Mesendoderm (in vitro differentiated cells): ENCODE measurements around the gene KDM6A.
A peak's percentile ranks its signal among the peaks of the same experiment; 100 is the strongest.
"Not testable (repeated sequence)": the region's sequence is repeated elsewhere in the genome, so short reads cannot be mapped to it uniquely, and the experiment has no call there.

Experiments used
- DNase-seq: peaks from one replicate; pipeline ENCODE4 v3.0.0; 2013
- H2AK5ac ChIP-seq: 2 replicates; pipeline ENCODE4 v1.6.1; 2013; ENCODE audit warnings: low read length, inconsistent platforms
- H2BK120ac ChIP-seq: 2 replicates; pipeline ENCODE4 v1.6.1; 2013; ENCODE audit warnings: low read depth, mild to moderate bottlenecking, low read length, moderate library complexity, mixed read lengths
- H2BK15ac ChIP-seq: replicated peaks from 2 replicates; pipeline ENCODE4 v1.6.1; 2013; ENCODE audit warnings: low read depth, mild to moderate bottlenecking, moderate library complexity
- H2BK5ac ChIP-seq: 2 replicates; pipeline ENCODE4 v1.6.1; 2013; ENCODE audit warnings: low read length, inconsistent platforms
- H3K18ac ChIP-seq: 2 replicates; pipeline ENCODE4 v1.6.1; 2013; ENCODE audit warnings: mild to moderate bottlenecking, low read length, mixed read lengths
- H3K23ac ChIP-seq: one replicate; pipeline ENCODE4 v1.6.1; 2013; ENCODE audit warnings: low read length
- H3K27ac ChIP-seq: 2 replicates; pipeline ENCODE4 v1.5.1; 2013; ENCODE audit warnings: low read depth, mild to moderate bottlenecking, inconsistent platforms, low read length, moderate library complexity
- H3K27me3 ChIP-seq: 2 replicates; pipeline ENCODE4 v1.6.1; 2013; ENCODE audit warnings: low read length, control low read depth, mild to moderate bottlenecking, inconsistent platforms; ENCODE audit not compliant: insufficient read depth, poor library complexity
- H3K36me3 ChIP-seq: 2 replicates; pipeline ENCODE4 v1.6.1; 2013; ENCODE audit warnings: low read length, inconsistent platforms; ENCODE audit not compliant: control insufficient read depth, insufficient read depth
- H3K4ac ChIP-seq: one replicate; pipeline ENCODE4 v1.6.1; 2013; ENCODE audit warnings: low read depth, mild to moderate bottlenecking, low read length, moderate library complexity
- H3K4me1 ChIP-seq: 2 replicates; pipeline ENCODE4 v1.6.1; 2013; ENCODE audit warnings: low read depth, low read length, inconsistent platforms; ENCODE audit not compliant: control insufficient read depth
- H3K4me2 ChIP-seq: 2 replicates; pipeline ENCODE4 v1.6.1; 2013; ENCODE audit warnings: low read length
- H3K4me3 ChIP-seq: 2 replicates; pipeline ENCODE4 v1.5.1; 2013; ENCODE audit warnings: mild to moderate bottlenecking, low read length
- H3K56ac ChIP-seq: one replicate; pipeline ENCODE4 v1.6.1; 2013; ENCODE audit warnings: low read length
- H3K79me1 ChIP-seq: 2 replicates; pipeline ENCODE4 v1.6.1; 2013; ENCODE audit warnings: low read length, inconsistent platforms
- H3K79me2 ChIP-seq: 2 replicates; pipeline ENCODE4 v1.6.1; 2013; ENCODE audit warnings: mild to moderate bottlenecking, low read length; ENCODE audit not compliant: control insufficient read depth, insufficient read depth
- H3K9ac ChIP-seq: 2 replicates; pipeline ENCODE4 v1.6.1; 2013; ENCODE audit warnings: low read length, inconsistent platforms
- H4K5ac ChIP-seq: one replicate; pipeline ENCODE4 v1.6.1; 2013; ENCODE audit warnings: low read length
- H4K8ac ChIP-seq: one replicate; pipeline ENCODE4 v1.6.1; 2013; ENCODE audit warnings: low read depth, mild to moderate bottlenecking, control low read depth, low read length, moderate library complexity
- WGBS: extraction: QIAGEN DNeasy Blood & Tissue Kit; methylation state at CpG from one replicate; pipeline ENCODE4 v1.1.7; 2013; ENCODE audit warnings: low lambda C conversion rate, missing lambda C conversion rate; ENCODE audit not compliant: insufficient coverage; ENCODE audit errors: extremely low coverage; 5-methylcytosine and 5-hydroxymethylcytosine counted together

The KDM6A gene

GRCh38 chrX:45134775-45135174 lies 261.8 kb downstream of the KDM6A start:
- no peak overlapping the region for H2BK120ac ChIP-seq
- no peaks in the 10 kb centered on the region for H3K36me3 ChIP-seq
- H2AK5ac ChIP-seq: no peak overlapping the region
- H3K4me1 ChIP-seq: no peaks in the 10 kb centered on the region
- H3K4ac ChIP-seq: no peak overlapping the region
- no CpG with 5 or more reads among the region's 3 CpGs for WGBS
- H3K4me2 ChIP-seq: no peak overlapping the region
- no peak overlapping the region for H3K27ac ChIP-seq
- H3K27me3 ChIP-seq: no peaks in the 10 kb centered on the region
- no peak overlapping the region for H2BK15ac ChIP-seq
- H3K9ac ChIP-seq: no peak overlapping the region
- no peak overlapping the region for H4K8ac ChIP-seq
- H3K79me1 ChIP-seq: no peaks in the 10 kb centered on the region
- H3K56ac ChIP-seq: no peak overlapping the region
- no peaks in the 10 kb centered on the region for H3K79me2 ChIP-seq
- no peak for DNase-seq
- H3K23ac ChIP-seq: no peak overlapping the region
- no peak overlapping the region for H3K18ac ChIP-seq
- H3K4me3 ChIP-seq: no peak overlapping the region
- H4K5ac ChIP-seq: no peak overlapping the region
- H2BK5ac ChIP-seq: no peak overlapping the region

- not testable (repeated sequence) for H2AK5ac ChIP-seq, H3K18ac ChIP-seq, H4K5ac ChIP-seq, H3K23ac ChIP-seq, H3K4me1 ChIP-seq, H3K4me2 ChIP-seq, DNase-seq, H3K4ac ChIP-seq, H2BK5ac ChIP-seq, H3K4me3 ChIP-seq, H2BK15ac ChIP-seq, H3K9ac ChIP-seq, H4K8ac ChIP-seq, H2BK120ac ChIP-seq, H3K27ac ChIP-seq, H3K79me2 ChIP-seq, H3K36me3 ChIP-seq, H3K56ac ChIP-seq, H3K79me1 ChIP-seq, H3K27me3 ChIP-seq
- WGBS: no CpG with 5 or more reads among the region's 4 CpGs
Measured at GRCh38 chrX:45135391-45136075, 262.5 kb downstream of the KDM6A start.

- no peak overlapping the region for H2BK15ac ChIP-seq
- no peak overlapping the region for H3K4me2 ChIP-seq
- no peaks in the 10 kb centered on the region for H3K4me1 ChIP-seq
- H3K4ac ChIP-seq: no peak overlapping the region
- no peak overlapping the region for H3K9ac ChIP-seq
- H2AK5ac ChIP-seq: no peak overlapping the region
- no peak overlapping the region for H3K23ac ChIP-seq
- H3K79me2 ChIP-seq: no peaks in the 10 kb centered on the region
- H3K4me3 ChIP-seq: no peak overlapping the region
- no peaks in the 10 kb centered on the region for H3K79me1 ChIP-seq
- no peak overlapping the region for H4K5ac ChIP-seq
- H4K8ac ChIP-seq: no peak overlapping the region
- no peak overlapping the region for H3K18ac ChIP-seq
- no peaks in the 10 kb centered on the region for H3K27me3 ChIP-seq
- H3K27ac ChIP-seq: no peak overlapping the region
- no peak overlapping the region for H3K56ac ChIP-seq
- no peak for DNase-seq
- no peak overlapping the region for H2BK120ac ChIP-seq
- H2BK5ac ChIP-seq: no peak overlapping the region
- no peaks in the 10 kb centered on the region for H3K36me3 ChIP-seq
Measured at GRCh38 chrX:45137531-45137930, 264.5 kb downstream of the KDM6A start.

GRCh38 chrX:45138525-45138924 lies 265.5 kb downstream of the KDM6A start:
- DNase-seq: peak; percentile 5
- Histone ChIP-seq H3K4ac (no peak overlapping the region), H2BK15ac (no peak overlapping the region), H4K5ac (no peak overlapping the region), H3K27me3 (no peaks in the 10 kb centered on the region), H3K4me1 (no peaks in the 10 kb centered on the region), H3K9ac (no peak overlapping the region), H3K27ac (no peak overlapping the region), H2AK5ac (no peak overlapping the region), H2BK120ac (no peak overlapping the region), H3K18ac (no peak overlapping the region), H3K79me1 (no peaks in the 10 kb centered on the region), H2BK5ac (no peak overlapping the region), H3K23ac (no peak overlapping the region), H4K8ac (no peak overlapping the region), H3K79me2 (no peaks in the 10 kb centered on the region), H3K4me2 (no peak overlapping the region), H3K36me3 (no peaks in the 10 kb centered on the region), H3K56ac (no peak overlapping the region), H3K4me3 (no peak overlapping the region)
- WGBS: no CpG with 5 or more reads among the region's 4 CpGs

DNA sequence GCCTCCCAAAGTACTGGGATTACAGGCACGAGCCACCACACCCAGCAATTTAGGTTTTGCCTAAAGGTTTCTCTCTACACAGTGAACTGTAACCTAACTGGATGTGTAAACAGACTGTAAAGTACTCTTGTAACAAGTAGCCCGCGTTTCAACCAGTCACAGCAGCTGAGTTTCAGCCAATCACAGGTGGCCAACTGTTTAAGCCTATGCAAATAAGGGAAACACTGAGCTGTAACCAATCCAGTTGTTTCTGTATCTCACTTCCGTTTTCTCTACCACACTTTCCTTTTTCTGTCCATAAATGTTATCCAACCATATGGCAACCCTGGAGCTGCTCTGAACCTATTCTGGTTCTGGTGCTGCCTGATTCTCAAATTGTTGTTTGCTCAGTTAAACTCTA lies 267.8 kb downstream of the KDM6A start:
- no peak overlapping the region for H4K8ac ChIP-seq
- no peak overlapping the region for H2AK5ac ChIP-seq
- no peak overlapping the region for H3K4me3 ChIP-seq
- H4K5ac ChIP-seq: no peak overlapping the region
- no peak overlapping the region for H2BK5ac ChIP-seq
- H3K56ac ChIP-seq: no peak overlapping the region
- no peak overlapping the region for H3K18ac ChIP-seq
- no peak overlapping the region for H3K4me2 ChIP-seq
- no peaks in the 10 kb centered on the region for H3K36me3 ChIP-seq
- H3K27me3 ChIP-seq: no peaks in the 10 kb centered on the region
- no peak overlapping the region for H3K9ac ChIP-seq
- no peak overlapping the region for H3K4ac ChIP-seq
- no peak overlapping the region for H2BK15ac ChIP-seq
- no peaks in the 10 kb centered on the region for H3K4me1 ChIP-seq
- no peak overlapping the region for H3K23ac ChIP-seq
- no peak overlapping the region for H3K27ac ChIP-seq
- no peak overlapping the region for H2BK120ac ChIP-seq
- no peak for DNase-seq
- WGBS: no CpG with 5 or more reads among the region's 4 CpGs
- H3K79me1 ChIP-seq: no peaks in the 10 kb centered on the region
- H3K79me2 ChIP-seq: no peaks in the 10 kb centered on the region

DNA sequence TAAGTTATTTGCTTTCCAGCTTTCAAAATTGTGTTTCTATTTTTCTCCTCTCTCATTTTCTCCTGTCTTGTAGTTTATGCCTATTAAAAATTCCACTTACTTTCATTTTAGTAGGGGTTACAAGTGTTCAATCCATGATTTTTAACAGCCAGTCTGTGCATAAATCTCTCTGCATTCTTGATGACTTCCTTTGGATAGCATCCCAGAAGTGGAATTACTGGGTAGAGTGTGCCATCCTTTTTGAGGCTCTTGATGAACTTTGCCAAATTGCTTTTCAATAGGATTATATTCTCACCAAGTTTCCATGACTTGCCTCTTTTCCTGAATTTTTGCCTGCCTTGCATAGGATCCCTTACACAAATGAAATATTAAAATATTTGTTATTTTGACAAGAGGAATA lies 269.2 kb downstream of the KDM6A start:
- Histone ChIP-seq H4K8ac (no peak overlapping the region), H3K27me3 (no peaks in the 10 kb centered on the region), H4K5ac (no peak overlapping the region), H3K4ac (no peak overlapping the region), H2BK15ac (no peak overlapping the region), H3K4me3 (no peak overlapping the region), H3K79me2 (no peaks in the 10 kb centered on the region), H2BK120ac (no peak overlapping the region), H3K56ac (no peak overlapping the region), H3K79me1 (no peaks in the 10 kb centered on the region), H3K18ac (no peak overlapping the region), H3K9ac (no peak overlapping the region), H3K27ac (no peak overlapping the region), H3K4me2 (no peak overlapping the region), H2BK5ac (no peak overlapping the region), H3K23ac (no peak overlapping the region), H3K4me1 (no peaks in the 10 kb centered on the region), H3K36me3 (no peaks in the 10 kb centered on the region), H2AK5ac (no peak overlapping the region)
- no peak for DNase-seq
